Endothelial cell of umbilical vein (primary cell): ENCODE measurements around the gene EPHB6. TPM values are rescaled to one million over a fixed set of nuclear protein-coding genes. Genes with fewer than 3 reads are reported as not detected.

Experiments
- BruUV-seq: library from RNA; stranded (reverse); fragments of 400-500 nt; replicated peaks from 2 replicates; lab custom pipeline; 2021; lab: Mats Ljungman, UMichigan
- CTCF ChIA-PET: fragments of 300-600, 350-600 bp; sonication (Branson Sonifier 250); formaldehyde crosslinking; loops from one replicate; lab custom pipeline; 2021; ENCODE audit warnings: antibody characterized with exemption, inconsistent platforms; lab: Charles Lee
- POLR2A ChIA-PET: fragments of 300-600, 350-600 bp; sonication (Branson Sonifier 250); formaldehyde crosslinking; loops from one replicate; lab custom pipeline; 2021; ENCODE audit warnings: antibody characterized with exemption, inconsistent platforms; lab: Charles Lee
- DNase-seq: peaks from one replicate; pipeline ENCODE4 v3.0.0-alpha.2; 2011; ENCODE audit warnings: low read depth, low spot score
- FAIRE-seq: peaks from 2 replicates; lab custom pipeline; 2011; peaks lifted over from hg19 to GRCh38; lab: Jason Lieb, UNC
- H2AFZ ChIP-seq: 2 replicates; pipeline ENCODE4 v1.6.0; 2012; ENCODE audit warnings: low read depth, low read length, control low read depth, inconsistent platforms
- H3K27ac ChIP-seq: 2 replicates; pipeline ENCODE4 v1.5.1; 2011; ENCODE audit warnings: low read depth, mild to moderate bottlenecking, control low read depth, low read length, moderate library complexity; ENCODE audit not compliant: insufficient read depth
- H3K27me3 ChIP-seq, 2 experiments: 2 replicates each; pipeline versions ENCODE4 v1.6.0 to v1.6.1; 2011; ENCODE audit warnings: low read length in 2 of 2, mixed read lengths in 1 of 2; ENCODE audit not compliant: control insufficient read depth in 2 of 2, insufficient read depth in 2 of 2
- H3K36me3 ChIP-seq, 2 experiments: 2 replicates in 1 of 2; 3 replicates in 1 of 2; pipeline ENCODE4 v1.5.1; 2011; ENCODE audit warnings: low read length in 2 of 2, mild to moderate bottlenecking in 1 of 2, moderate library complexity in 1 of 2; ENCODE audit not compliant: control insufficient read depth in 2 of 2, insufficient read depth in 2 of 2; ENCODE audit errors: extremely low read depth in 1 of 2
- H3K4me1 ChIP-seq: 3 replicates; pipeline ENCODE4 v1.5.1; 2011; ENCODE audit warnings: mild to moderate bottlenecking, low read length; ENCODE audit not compliant: control insufficient read depth, insufficient read depth; ENCODE audit errors: extremely low read depth
- H3K4me2 ChIP-seq: 2 replicates; pipeline ENCODE4 v1.6.1; 2011; ENCODE audit warnings: low read length, control low read depth, mixed read lengths; ENCODE audit not compliant: insufficient read depth
- H3K4me3 ChIP-seq, 3 experiments: fragments of 200-600 bp in 1 of 3; sonication (generic), shearing (Covaris generic) in 1 of 3; replicated peaks in 1 of 3; 2 replicates each; pipeline ENCODE4 v1.5.1; 2011 to 2016; ENCODE audit warnings: control low read depth in 3 of 3, low read length in 3 of 3, mild to moderate bottlenecking in 2 of 3, inconsistent platforms in 1 of 3, low read depth in 1 of 3, moderate library complexity in 1 of 3; ENCODE audit not compliant: insufficient read depth in 1 of 3
- H3K79me2 ChIP-seq: 2 replicates; pipeline ENCODE4 v1.6.0; 2012; ENCODE audit warnings: low read length, inconsistent platforms; ENCODE audit not compliant: control insufficient read depth, insufficient read depth
- H3K9ac ChIP-seq: replicated peaks from 2 replicates; pipeline ENCODE3; 2011; ENCODE audit warnings: low read length, control low read depth; ENCODE audit not compliant: insufficient read depth; ENCODE audit errors: extremely low read depth
- H3K9me1 ChIP-seq: replicated peaks from 3 replicates; pipeline ENCODE4 v1.6.0; 2011; ENCODE audit warnings: mild to moderate bottlenecking, low read length; ENCODE audit not compliant: control insufficient read depth, insufficient read depth; ENCODE audit errors: extremely low read depth
- H3K9me3 ChIP-seq: replicated peaks from 2 replicates; pipeline ENCODE4 v1.5.1; 2012; ENCODE audit warnings: low read length, inconsistent platforms; ENCODE audit not compliant: control insufficient read depth, insufficient read depth
- H4K20me1 ChIP-seq: replicated peaks from 2 replicates; pipeline ENCODE3; 2011; ENCODE audit warnings: mild to moderate bottlenecking, low read length; ENCODE audit not compliant: control insufficient read depth, insufficient read depth; ENCODE audit errors: extremely low read depth
- EZH2 ChIP-seq: IDR thresholded peaks from 2 replicates; pipeline ENCODE4 v1.6.1; 2012; ENCODE audit warnings: borderline replicate concordance, low read depth, mild to moderate bottlenecking, moderate library complexity, low read length, inconsistent platforms; ENCODE audit not compliant: severe bottlenecking
- FOS ChIP-seq: IDR thresholded peaks from 2 replicates; pipeline ENCODE4 v1.6.1; 2011; ENCODE audit warnings: mild to moderate bottlenecking, low read length, moderate library complexity, borderline replicate concordance; ENCODE audit not compliant: insufficient read depth
- GATA2 ChIP-seq: IDR thresholded peaks from 2 replicates; pipeline ENCODE4 v1.7.0; 2011; ENCODE audit warnings: low read depth, mild to moderate bottlenecking, moderate library complexity, mixed read lengths, low read length; ENCODE audit not compliant: insufficient read length, insufficient read depth
- JUN ChIP-seq: IDR thresholded peaks from 2 replicates; pipeline ENCODE4 v1.6.1; 2011; ENCODE audit warnings: borderline replicate concordance, low read depth; ENCODE audit not compliant: insufficient read length, insufficient read depth
- MAX ChIP-seq: IDR thresholded peaks from 2 replicates; pipeline ENCODE4 v1.6.1; 2011; ENCODE audit not compliant: insufficient read depth, insufficient read length
- MYC ChIP-seq: IDR thresholded peaks from one replicate; pipeline ENCODE4 v1.6.1; 2011; ENCODE audit warnings: mild to moderate bottlenecking, low read depth, low read length
- POLR2A ChIP-seq: IDR thresholded peaks from 2 replicates; pipeline ENCODE4 v1.6.1; 2012; ENCODE audit warnings: low read depth, mild to moderate bottlenecking, control low read depth, low read length
- POLR2AphosphoS5 ChIP-seq: IDR thresholded peaks from 2 replicates; pipeline ENCODE4 v1.6.1; 2012; ENCODE audit warnings: low read depth, mild to moderate bottlenecking, control low read depth, low read length, moderate library complexity; ENCODE audit not compliant: insufficient read depth
- dilution Hi-C: fragments of 300-500 bp; cut with MboI; formaldehyde crosslinking; loops from one replicate; pipeline ENCODE4 v1.15.0; 2019; ENCODE audit warnings: low sequenced_read_pairs; ENCODE audit not compliant: extremely low pct_ligation_motif_present
- intact Hi-C: fragments of 100-400 bp; cut with micrococcal nuclease; formaldehyde crosslinking; loops from one replicate; pipeline ENCODE4 v1.10.0; 2022
- polyA plus RNA-seq, 4 experiments: library from polyadenylated mRNA; depleted of rRNA in 3 of 4; stranded (reverse) in 3 of 4; unstranded in 1 of 4; fragments of >200 nt; gene quantifications; 2 replicates each; pipeline versions ENCODE4 v1.2.1 to v1.2.3, GENCODE V29; 2011 to 2012; ENCODE audit warnings: missing spikeins in 1 of 4
- total RNA-seq: library from RNA; stranded (reverse); gene quantifications from 2 replicates; pipeline ENCODE4 v1.2.3, GENCODE V29; 2021
- TF ChIP-seq, protein P1 (sequence below), 2 donors: IDR thresholded peaks; 1 replicate in 1 of 2; 2 replicates in 1 of 2; pipeline ENCODE4 v1.5.1; 2011; ENCODE audit warnings: low read length in 2 of 2, mild to moderate bottlenecking in 2 of 2, moderate library complexity in 2 of 2, control low read depth in 1 of 2, inconsistent platforms in 1 of 2, low read depth in 1 of 2; ENCODE audit not compliant: insufficient read depth in 1 of 2; ENCODE audit errors: extremely low read depth in 1 of 2

Gene EPHB6
- total and polyA plus RNA-seq, 2 donors (not counting 3 experiments of a cell fraction or from before 2014, with no cell fraction given) = 0.86 to 2.9 TPM

- Histone ChIP-seq H3K9me3 (no peaks in the 10 kb centered on the region), H3K9ac (no peak overlapping the region), H3K79me2 (no peaks in the 10 kb centered on the region), H3K4me1 (no peaks in the 10 kb centered on the region), H3K27me3 (peaks cover 0 to 2% of the 10 kb centered on the region in 2 experiments), H3K36me3 (no peaks in the 10 kb centered on the region), H4K20me1 (no peaks in the 10 kb centered on the region), H3K27ac (no peak overlapping the region), H3K4me3 (no peak overlapping the region), H3K9me1 (no peaks in the 10 kb centered on the region), H2AFZ (no peak overlapping the region), H3K4me2 (no peak overlapping the region)
- no TSS peak for BruUV-seq
- no peak for TF ChIP-seq POLR2A
- no peak for TF ChIP-seq EZH2
- no peak for TF ChIP-seq MAX
- no peak for TF ChIP-seq GATA2
- TF ChIP-seq FOS = no peak
- TF ChIP-seq, protein P1, sequence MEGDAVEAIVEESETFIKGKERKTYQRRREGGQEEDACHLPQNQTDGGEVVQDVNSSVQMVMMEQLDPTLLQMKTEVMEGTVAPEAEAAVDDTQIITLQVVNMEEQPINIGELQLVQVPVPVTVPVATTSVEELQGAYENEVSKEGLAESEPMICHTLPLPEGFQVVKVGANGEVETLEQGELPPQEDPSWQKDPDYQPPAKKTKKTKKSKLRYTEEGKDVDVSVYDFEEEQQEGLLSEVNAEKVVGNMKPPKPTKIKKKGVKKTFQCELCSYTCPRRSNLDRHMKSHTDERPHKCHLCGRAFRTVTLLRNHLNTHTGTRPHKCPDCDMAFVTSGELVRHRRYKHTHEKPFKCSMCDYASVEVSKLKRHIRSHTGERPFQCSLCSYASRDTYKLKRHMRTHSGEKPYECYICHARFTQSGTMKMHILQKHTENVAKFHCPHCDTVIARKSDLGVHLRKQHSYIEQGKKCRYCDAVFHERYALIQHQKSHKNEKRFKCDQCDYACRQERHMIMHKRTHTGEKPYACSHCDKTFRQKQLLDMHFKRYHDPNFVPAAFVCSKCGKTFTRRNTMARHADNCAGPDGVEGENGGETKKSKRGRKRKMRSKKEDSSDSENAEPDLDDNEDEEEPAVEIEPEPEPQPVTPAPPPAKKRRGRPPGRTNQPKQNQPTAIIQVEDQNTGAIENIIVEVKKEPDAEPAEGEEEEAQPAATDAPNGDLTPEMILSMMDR (IDR thresholded peaks at IDR 0.05; ENCODE audit: extremely low read depth in 1 of 2, insufficient read depth in 1 of 2, low read depth in 1 of 2, low read length in 2 of 2) = no peak
- TF ChIP-seq JUN = no peak
- no peak for TF ChIP-seq MYC
- TF ChIP-seq POLR2AphosphoS5 = no peak
- dilution Hi-C loops = no loop called here
- no peak for FAIRE-seq
- intact Hi-C loops = no loop called here
- POLR2A ChIA-PET = no interaction called here
- no peak for DNase-seq
- CTCF ChIA-PET = interaction anchor here (1.0 to 1.4 kb wide), 4 partner anchors 9 to 320 kb away, joined by 3 to 10 read pairs (median 4); no protein-coding TSS in a partner anchor
Measured at GRCh38 chr7:142894985-142895593, 40.2 kb downstream of the EPHB6 start.
